KMS-11 (cell line): ENCODE data around the gene CAP1.

Source experiments
- H2AFZ ChIP-seq: fragments of 200-600 bp; sonication (generic); 2 replicates; pipeline ENCODE4 v1.6.1; 2016; ENCODE audit warnings: antibody characterized with exemption, mixed run types, low read depth
- H3K27ac ChIP-seq: fragments of 200-600 bp; sonication (generic); 2 replicates; pipeline ENCODE4 v1.6.1; 2016; ENCODE audit warnings: mild to moderate bottlenecking, mixed run types
- H3K27me3 ChIP-seq: fragments of 200-600 bp; sonication (generic); 2 replicates; pipeline ENCODE4 v1.6.1; 2017; ENCODE audit warnings: mild to moderate bottlenecking, low read depth, mixed run types, moderate library complexity; ENCODE audit not compliant: insufficient read depth
- H3K36me3 ChIP-seq: fragments of 200-600 bp; sonication (generic); 2 replicates; pipeline ENCODE4 v1.6.1; 2017; ENCODE audit warnings: mild to moderate bottlenecking, mixed run types; ENCODE audit not compliant: insufficient read depth
- H3K4me1 ChIP-seq: fragments of 200-600 bp; sonication (generic); 2 replicates; pipeline ENCODE4 v1.6.1; 2016; ENCODE audit warnings: mild to moderate bottlenecking, low read depth, mixed run types; ENCODE audit not compliant: poor library complexity, severe bottlenecking
- H3K4me2 ChIP-seq: fragments of 200-600 bp; sonication (generic); 2 replicates; pipeline ENCODE4 v1.7.0; 2016; ENCODE audit warnings: mild to moderate bottlenecking, mixed run types
- H3K4me3 ChIP-seq: fragments of 200-600 bp; sonication (generic); IDR thresholded peaks from 2 replicates; pipeline ENCODE4 v1.6.1; 2017; ENCODE audit warnings: low read depth, low read length, mixed read lengths; ENCODE audit not compliant: insufficient read depth
- H3K79me2 ChIP-seq: fragments of 200-600 bp; sonication (generic); 2 replicates; pipeline ENCODE4 v1.6.1; 2016; ENCODE audit warnings: low read depth, mixed run types; ENCODE audit not compliant: insufficient read depth
- H3K9ac ChIP-seq: fragments of 200-600 bp; sonication (generic); 2 replicates; pipeline ENCODE4 v1.6.1; 2016; ENCODE audit warnings: mild to moderate bottlenecking, mixed run types
- H4K20me1 ChIP-seq: fragments of 200-600 bp; sonication (generic); 2 replicates; pipeline ENCODE4 v1.6.1; 2016; ENCODE audit warnings: mild to moderate bottlenecking, mixed run types; ENCODE audit not compliant: insufficient read depth
- CTCF ChIP-seq: fragments of 200-600 bp; sonication (generic); conservative IDR thresholded peaks from 2 replicates; pipeline ENCODE4 v1.6.1; 2017; ENCODE audit warnings: low read depth, mild to moderate bottlenecking, antibody characterized with exemption, low read length, moderate library complexity, mixed read lengths

The CAP1 gene

GRCh38 chr1:40020447-40021085 is 20.0 kb upstream of the CAP1 start:
- Histone ChIP-seq H2AFZ (no peak overlapping the region), H3K9ac (no peak overlapping the region), H3K4me3 (no peak overlapping the region), H4K20me1 (no peaks in the 10 kb centered on the region), H3K27ac (no peak overlapping the region), H3K4me1 (no peaks in the 10 kb centered on the region), H3K79me2 (no peaks in the 10 kb centered on the region), H3K27me3 (no peaks in the 10 kb centered on the region), H3K36me3 (no peaks in the 10 kb centered on the region), H3K4me2 (no peak overlapping the region)
- no peak for TF ChIP-seq CTCF

- Histone ChIP-seq H3K9ac (no peak overlapping the region), H3K4me3 (no peak overlapping the region), H2AFZ (no peak overlapping the region), H3K27me3 (no peaks in the 10 kb centered on the region), H3K27ac (no peak overlapping the region), H4K20me1 (no peaks in the 10 kb centered on the region), H3K4me2 (no peak overlapping the region), H3K36me3 (no peaks in the 10 kb centered on the region), H3K79me2 (no peaks in the 10 kb centered on the region), H3K4me1 (no peaks in the 10 kb centered on the region)
- TF ChIP-seq CTCF, result no peak
Measured at GRCh38 chr1:40023379-40023944, 17.1 kb upstream of the CAP1 start.

GRCh38 chr1:40024671-40025070 is 15.9 kb upstream of the CAP1 start:
- no peak overlapping the region for H3K9ac ChIP-seq
- no peaks in the 10 kb centered on the region for H3K27me3 ChIP-seq
- H3K36me3 ChIP-seq, result no peaks in the 10 kb centered on the region
- H2AFZ ChIP-seq, result no peak overlapping the region
- H3K79me2 ChIP-seq, result no peaks in the 10 kb centered on the region
- H3K4me3 ChIP-seq, result no peak overlapping the region
- no peaks in the 10 kb centered on the region for H4K20me1 ChIP-seq
- no peak overlapping the region for H3K27ac ChIP-seq
- no peak overlapping the region for H3K4me2 ChIP-seq
- no peak for TF ChIP-seq CTCF
- H3K4me1 ChIP-seq, result no peaks in the 10 kb centered on the region

GRCh38 chr1:40027647-40028046 is 12.9 kb upstream of the CAP1 start:
- H3K4me3 ChIP-seq, result no peak overlapping the region
- no peaks in the 10 kb centered on the region for H3K79me2 ChIP-seq
- no peak for TF ChIP-seq CTCF
- H2AFZ ChIP-seq, result no peak overlapping the region
- no peak overlapping the region for H3K9ac ChIP-seq
- no peak overlapping the region for H3K27ac ChIP-seq
- no peak overlapping the region for H3K4me2 ChIP-seq
- no peaks in the 10 kb centered on the region for H4K20me1 ChIP-seq
- no peaks in the 10 kb centered on the region for H3K4me1 ChIP-seq
- no peaks in the 10 kb centered on the region for H3K36me3 ChIP-seq
- no peaks in the 10 kb centered on the region for H3K27me3 ChIP-seq
